Activated B cell treated with CpG ODN at 0.5 μM for 24 hours (primary cell): ENCODE results near the gene CACNG7. TPM values are rescaled to one million over a fixed set of nuclear protein-coding genes. Genes with fewer than 3 reads are reported as not detected.

ENCODE experiments used
- ATAC-seq: fragments of 200-7000 bp; cut with Tn5 transposase; one replicate; pipeline ENCODE4 v1.10.0; 2021; ENCODE audit warnings: low read depth, mild to moderate bottlenecking, moderate library complexity
- CTCF ChIA-PET: fragments of 350-600 bp; sonication (Branson Sonifier 250); formaldehyde crosslinking; loops from one replicate; lab custom pipeline; 2021; ENCODE audit warnings: antibody characterized with exemption; lab: Charles Lee
- POLR2A ChIA-PET: fragments of 350-600 bp; sonication (Branson Sonifier 250); formaldehyde crosslinking; loops from one replicate; lab custom pipeline; 2021; ENCODE audit warnings: antibody characterized with exemption; lab: Charles Lee
- DNase-seq: peaks from one replicate; pipeline ENCODE4 v3.0.0; 2022
- H3K27ac Mint-ChIP-seq: one replicate; pipeline ENCODE4 v1.8.0; 2020; ENCODE audit warnings: mixed read lengths
- H3K27me3 Mint-ChIP-seq: one replicate; pipeline ENCODE4 v1.8.0; 2021; ENCODE audit warnings: mixed read lengths
- H3K36me3 Mint-ChIP-seq: one replicate; pipeline ENCODE4 v1.8.0; 2021; ENCODE audit warnings: low read depth, mixed read lengths
- H3K4me1 Mint-ChIP-seq: one replicate; pipeline ENCODE4 v1.8.0; 2021; ENCODE audit warnings: mixed read lengths
- H3K4me3 Mint-ChIP-seq: one replicate; pipeline ENCODE4 v1.8.0; 2020; ENCODE audit warnings: mild to moderate bottlenecking, mixed read lengths
- H3K9me3 Mint-ChIP-seq: one replicate; pipeline ENCODE4 v1.8.0; 2020; ENCODE audit warnings: mixed read lengths
- CTCF ChIP-seq: fragments of 200-600 bp; IDR thresholded peaks from one replicate; pipeline ENCODE4 v1.8.0; 2022; ENCODE audit warnings: antibody characterized with exemption, mild to moderate bottlenecking
- intact Hi-C: fragments of 100-400 bp; cut with micrococcal nuclease; formaldehyde crosslinking; loops from one replicate; pipeline ENCODE4 v1.15.1; 2024
- total RNA-seq: library from RNA; stranded (reverse); gene quantifications from 2 replicates; pipeline ENCODE4 v1.2.3, GENCODE V29; 2022

Gene CACNG7
- total RNA-seq, 1 donor from 2014 or later: not detected

- Mint-ChIP-seq H3K9me3 (no peaks in the 10 kb centered on the region), H3K27me3 (peaks cover 7% of the 10 kb centered on the region), H3K36me3 (peaks cover 25% of the 10 kb centered on the region), H3K27ac (no peak overlapping the region), H3K4me3 (no peak overlapping the region), H3K4me1 (peaks cover 52% of the 10 kb centered on the region)
- CTCF ChIA-PET: interaction anchor here (0.9 to 1.4 kb wide), 4 partner anchors 8 to 496 kb away, joined by 3 to 5 read pairs (median 4); partner anchors contain the start of gene MYADM
- intact Hi-C loops: no loop called here
- POLR2A ChIA-PET: no interaction called here
- ATAC-seq (no peak), DNase-seq (no peak)
- TF ChIP-seq CTCF: no peak
These were observed 33.3 kb upstream of the CACNG7 start for GRCh38 chr19:53875602-53876325.

GRCh38 chr19:53876651-53877224 is 32.3 kb upstream of the CACNG7 start:
- intact Hi-C loops: no loop called here
- Mint-ChIP-seq H3K4me3 (peak overlapping the region; percentile 33), H3K27ac (peak overlapping the region; percentile 46), H3K36me3 (peaks cover 24% of the 10 kb centered on the region), H3K9me3 (no peaks in the 10 kb centered on the region), H3K4me1 (peaks cover 43% of the 10 kb centered on the region), H3K27me3 (peaks cover 7% of the 10 kb centered on the region)
- no peak for DNase-seq
- POLR2A ChIA-PET: interaction anchor here (0.5 to 0.8 kb wide), 2 partner anchors 10 to 23 kb away, joined by 7 to 10 read pairs; partner anchors contain the start of gene MYADM
- TF ChIP-seq CTCF: no peak
- CTCF ChIA-PET: interaction anchor here (0.9 to 1.4 kb wide), 4 partner anchors 9 to 495 kb away, joined by 3 to 5 read pairs (median 4); partner anchors contain the start of gene MYADM
- no peak for ATAC-seq

GRCh38 chr19:53877361-53877766 is 31.7 kb upstream of the CACNG7 start:
- Mint-ChIP-seq H3K36me3 (peaks cover 24% of the 10 kb centered on the region), H3K4me3 (peak overlapping the region; percentile 33), H3K9me3 (no peaks in the 10 kb centered on the region), H3K27ac (peak overlapping the region; percentile 46), H3K27me3 (peaks cover 7% of the 10 kb centered on the region), H3K4me1 (peaks cover 45% of the 10 kb centered on the region)
- ATAC-seq (no peak), DNase-seq (no peak)
- intact Hi-C loops: no loop called here
- TF ChIP-seq CTCF: no peak
- POLR2A ChIA-PET: interaction anchor here (0.5 to 0.8 kb wide), 2 partner anchors 10 to 24 kb away, joined by 7 to 10 read pairs; partner anchors contain the start of gene MYADM
- CTCF ChIA-PET: interaction anchor here (1.4 kb wide), 1 partner anchor 146 kb away, joined by 5 read pairs; no protein-coding TSS in a partner anchor

GRCh38 chr19:53878776-53879139 is 30.3 kb upstream of the CACNG7 start:
- Mint-ChIP-seq H3K4me3 (no peak overlapping the region), H3K36me3 (peaks cover 14% of the 10 kb centered on the region), H3K27me3 (peaks cover 15% of the 10 kb centered on the region), H3K4me1 (peaks cover 45% of the 10 kb centered on the region), H3K27ac (no peak overlapping the region), H3K9me3 (no peaks in the 10 kb centered on the region)
- ATAC-seq: no peak
- no peak for DNase-seq
- CTCF ChIA-PET: no interaction called here
- TF ChIP-seq CTCF: no peak
- intact Hi-C loops: loop anchor here (1.0 kb wide), 1 partner anchor 11 kb away; the partner anchor contains the start of gene MYADM
- POLR2A ChIA-PET: interaction anchor here (0.8 to 1.2 kb wide), 2 partner anchors 8 to 11 kb away, joined by 4 to 10 read pairs; partner anchors contain the start of gene MYADM
